HUES6 (cell line): ENCODE data around the gene PITPNC1.
"Not testable (repeated sequence)": the region's sequence is repeated elsewhere in the genome, so short reads cannot be mapped to it uniquely, and the experiment has no call there.

Source experiments
- H3K27ac ChIP-seq: 2 replicates; pipeline ENCODE4 v1.7.0; 2013; ENCODE audit warnings: low read depth, mild to moderate bottlenecking, low read length, inconsistent platforms
- H3K27me3 ChIP-seq: 2 replicates; pipeline ENCODE4 v1.6.1; 2013; ENCODE audit warnings: low read length; ENCODE audit not compliant: control insufficient read depth, insufficient read depth
- H3K36me3 ChIP-seq: 2 replicates; pipeline ENCODE4 v1.6.1; 2013; ENCODE audit warnings: low read length; ENCODE audit not compliant: control insufficient read depth, insufficient read depth
- H3K4me1 ChIP-seq: 2 replicates; pipeline ENCODE4 v1.6.1; 2013; ENCODE audit warnings: low read length; ENCODE audit not compliant: control insufficient read depth, insufficient read depth
- H3K4me3 ChIP-seq: 2 replicates; pipeline ENCODE4 v1.5.1; 2013; ENCODE audit warnings: low read depth, low read length
- H3K9ac ChIP-seq: one replicate; pipeline ENCODE4 v1.6.1; 2013; ENCODE audit warnings: mild to moderate bottlenecking, low read length
- H3K9me3 ChIP-seq: 2 replicates; pipeline ENCODE4 v1.6.1; 2013; ENCODE audit warnings: low read depth, low read length; ENCODE audit not compliant: control insufficient read depth, insufficient read depth

Gene PITPNC1

GRCh38 chr17:67469208-67469980 lies 92.3 kb downstream of the PITPNC1 start:
- H3K4me1 ChIP-seq = peaks cover 29% of the 10 kb centered on the region
- no peaks in the 10 kb centered on the region for H3K36me3 ChIP-seq
- peak overlapping the region; percentile 59; the same call in 1 of the 2 replicates for H3K27ac ChIP-seq
- peaks cover 8% of the 10 kb centered on the region; the same call in 1 of the 2 replicates for H3K9me3 ChIP-seq
- no peak overlapping the region for H3K4me3 ChIP-seq
- H3K9ac ChIP-seq = no peak overlapping the region
- H3K27me3 ChIP-seq = no peaks in the 10 kb centered on the region

GRCh38 chr17:67470163-67470562 lies 93.1 kb downstream of the PITPNC1 start:
- Histone ChIP-seq H3K4me3 (no peak overlapping the region), H3K36me3 (no peaks in the 10 kb centered on the region), H3K27me3 (no peaks in the 10 kb centered on the region), H3K27ac (no peak overlapping the region), H3K9me3 (peaks cover 8% of the 10 kb centered on the region; the same call in 1 of the 2 replicates), H3K4me1 (peaks cover 33% of the 10 kb centered on the region), H3K9ac (no peak overlapping the region)

GRCh38 chr17:67471118-67471517 lies 94.0 kb downstream of the PITPNC1 start:
- Histone ChIP-seq H3K9ac (no peak overlapping the region), H3K27me3 (no peaks in the 10 kb centered on the region), H3K27ac (no peak overlapping the region), H3K9me3 (peaks cover 8% of the 10 kb centered on the region; the same call in 1 of the 2 replicates), H3K4me1 (peaks cover 34% of the 10 kb centered on the region), H3K36me3 (no peaks in the 10 kb centered on the region), H3K4me3 (no peak overlapping the region)

- not testable (repeated sequence) for H3K27me3 ChIP-seq, H3K9me3 ChIP-seq, H3K27ac ChIP-seq, H3K4me3 ChIP-seq, H3K36me3 ChIP-seq, H3K9ac ChIP-seq
- H3K4me1 ChIP-seq = peaks cover 28% of the 10 kb centered on the region
Observed at GRCh38 chr17:67472606-67473005, 95.5 kb downstream of the PITPNC1 start.

- Histone ChIP-seq H3K36me3 (no peaks in the 10 kb centered on the region), H3K9me3 (peaks cover 8% of the 10 kb centered on the region; the same call in 1 of the 2 replicates), H3K4me1 (peaks cover 39% of the 10 kb centered on the region), H3K9ac (no peak overlapping the region), H3K27ac (no peak overlapping the region), H3K4me3 (no peak overlapping the region), H3K27me3 (no peaks in the 10 kb centered on the region)
Observed at GRCh38 chr17:67474081-67474661, 97.1 kb downstream of the PITPNC1 start.

GRCh38 chr17:67475161-67475937 lies 98.3 kb downstream of the PITPNC1 start:
- Histone ChIP-seq H3K4me3 (no peak overlapping the region), H3K9me3 (peaks cover 8% of the 10 kb centered on the region; the same call in 1 of the 2 replicates), H3K36me3 (no peaks in the 10 kb centered on the region), H3K4me1 (peaks cover 35% of the 10 kb centered on the region), H3K27me3 (no peaks in the 10 kb centered on the region), H3K27ac (no peak overlapping the region), H3K9ac (no peak overlapping the region)

- 0 out of 2 replicates have a peak, but pooled peaks cover 2% of the 10 kb centered on the region for H3K9me3 ChIP-seq
- H3K27ac ChIP-seq = no peak overlapping the region
Observed at GRCh38 chr17:67476787-67477335, 99.8 kb downstream of the PITPNC1 start.

GRCh38 chr17:67477687-67478086 lies 100.6 kb downstream of the PITPNC1 start:
- Histone ChIP-seq H3K36me3 (no peaks in the 10 kb centered on the region), H3K9ac (no peak overlapping the region), H3K4me1 (peaks cover 35% of the 10 kb centered on the region), H3K27ac (no peak overlapping the region), H3K27me3 (no peaks in the 10 kb centered on the region), H3K4me3 (no peak overlapping the region), H3K9me3 (no peaks in the 10 kb centered on the region)

More at GRCh38 chr17:67476787-67477335, 99.8 kb downstream of the PITPNC1 start:
- Histone ChIP-seq H3K4me1 (peaks cover 35% of the 10 kb centered on the region), H3K9ac (no peak overlapping the region), H3K27me3 (no peaks in the 10 kb centered on the region), H3K4me3 (no peak overlapping the region), H3K36me3 (no peaks in the 10 kb centered on the region)

- H3K9me3 ChIP-seq = no peaks in the 10 kb centered on the region
- no peak overlapping the region for H3K4me3 ChIP-seq
- no peak overlapping the region for H3K9ac ChIP-seq
- peaks cover 34% of the 10 kb centered on the region for H3K4me1 ChIP-seq
- H3K27ac ChIP-seq = no peak overlapping the region
- H3K27me3 ChIP-seq = no peaks in the 10 kb centered on the region
- H3K36me3 ChIP-seq = no peaks in the 10 kb centered on the region
Observed at GRCh38 chr17:67478401-67479041, 101.4 kb downstream of the PITPNC1 start.

- H3K4me1 ChIP-seq = peaks cover 28% of the 10 kb centered on the region
- H3K9ac ChIP-seq = no peak overlapping the region
Observed at GRCh38 chr17:67479148-67479547, 102.1 kb downstream of the PITPNC1 start.

More at GRCh38 chr17:67479148-67479547, 102.1 kb downstream of the PITPNC1 start:
- no peak overlapping the region for H3K4me3 ChIP-seq
- no peaks in the 10 kb centered on the region for H3K36me3 ChIP-seq
- H3K27me3 ChIP-seq = no peaks in the 10 kb centered on the region
- no peaks in the 10 kb centered on the region for H3K9me3 ChIP-seq
- no peak overlapping the region for H3K27ac ChIP-seq
